Measurements from ENCODE around the gene OTUB2.

DNA sequence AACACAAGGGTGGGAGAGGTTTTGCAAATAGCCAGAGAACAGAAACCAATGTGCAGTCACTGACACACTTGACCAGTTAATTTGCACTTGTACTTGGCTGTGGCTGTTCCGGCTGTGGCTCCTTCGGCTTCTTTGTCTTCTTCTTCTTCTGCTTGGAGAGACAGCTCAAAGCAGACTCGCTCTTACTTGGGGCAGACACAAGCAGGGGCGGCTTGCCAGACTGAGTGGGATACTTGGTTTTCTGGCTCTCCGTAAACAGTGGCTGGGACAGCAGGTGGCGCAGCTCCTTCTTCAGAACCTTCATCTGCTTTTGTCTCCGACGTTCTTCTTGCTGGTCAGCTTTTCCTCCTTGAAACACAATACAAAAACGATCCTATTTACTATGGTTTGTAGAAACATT lies 25.0 kb downstream of the OTUB2 start:
- TF ChIP-seq, protein P1, sequence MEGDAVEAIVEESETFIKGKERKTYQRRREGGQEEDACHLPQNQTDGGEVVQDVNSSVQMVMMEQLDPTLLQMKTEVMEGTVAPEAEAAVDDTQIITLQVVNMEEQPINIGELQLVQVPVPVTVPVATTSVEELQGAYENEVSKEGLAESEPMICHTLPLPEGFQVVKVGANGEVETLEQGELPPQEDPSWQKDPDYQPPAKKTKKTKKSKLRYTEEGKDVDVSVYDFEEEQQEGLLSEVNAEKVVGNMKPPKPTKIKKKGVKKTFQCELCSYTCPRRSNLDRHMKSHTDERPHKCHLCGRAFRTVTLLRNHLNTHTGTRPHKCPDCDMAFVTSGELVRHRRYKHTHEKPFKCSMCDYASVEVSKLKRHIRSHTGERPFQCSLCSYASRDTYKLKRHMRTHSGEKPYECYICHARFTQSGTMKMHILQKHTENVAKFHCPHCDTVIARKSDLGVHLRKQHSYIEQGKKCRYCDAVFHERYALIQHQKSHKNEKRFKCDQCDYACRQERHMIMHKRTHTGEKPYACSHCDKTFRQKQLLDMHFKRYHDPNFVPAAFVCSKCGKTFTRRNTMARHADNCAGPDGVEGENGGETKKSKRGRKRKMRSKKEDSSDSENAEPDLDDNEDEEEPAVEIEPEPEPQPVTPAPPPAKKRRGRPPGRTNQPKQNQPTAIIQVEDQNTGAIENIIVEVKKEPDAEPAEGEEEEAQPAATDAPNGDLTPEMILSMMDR (IDR thresholded peaks at IDR 0.05; ENCODE audit: low read depth, low read length, poor library complexity, severe bottlenecking): no peak
- no peak for TF ChIP-seq EZH2phosphoT487 (IDR thresholded peaks at IDR 0.05; ENCODE audit: borderline replicate concordance, low read length)
